Natural killer cell (primary cell): Measurements from ENCODE around the gene LMOD1. TPM values are rescaled to one million over a fixed set of nuclear protein-coding genes. Genes with fewer than 3 reads are reported as not detected.

Experiments used
- ATAC-seq, 3 donors: fragments of 150-1000 bp in 2 of 3; fragments of 200-7000 bp in 1 of 3; cut with Tn5 transposase; 1 replicate in 1 of 3; 2 replicates in 2 of 3; pipeline ENCODE4 v1.10.0; 2021; ENCODE audit warnings: mild to moderate bottlenecking in 2 of 3, moderate library complexity in 2 of 3
- DNase-seq, 2 donors: peaks; one replicate each; pipeline versions ENCODE4 v3.0.0 to v3.0.0-alpha.2; 2013 to 2021; ENCODE audit warnings: mixed read lengths in 1 of 2
- H3K27ac ChIP-seq: one replicate; pipeline ENCODE4 v1.5.1; 2013; ENCODE audit warnings: mild to moderate bottlenecking, low read length
- H3K27me3 ChIP-seq: one replicate; pipeline ENCODE4 v1.6.1; 2013; ENCODE audit warnings: low read length; ENCODE audit not compliant: control insufficient read depth, insufficient read depth
- H3K36me3 ChIP-seq: one replicate; pipeline ENCODE4 v1.6.1; 2013; ENCODE audit warnings: low read length; ENCODE audit not compliant: control insufficient read depth, insufficient read depth
- H3K4me1 ChIP-seq: one replicate; pipeline ENCODE4 v1.6.1; 2013; ENCODE audit warnings: low read length; ENCODE audit not compliant: control insufficient read depth, insufficient read depth
- H3K4me3 ChIP-seq: one replicate; pipeline ENCODE4 v1.5.1; 2013; ENCODE audit warnings: low read length
- H3K9me3 ChIP-seq: one replicate; pipeline ENCODE4 v1.6.1; 2013; ENCODE audit warnings: low read length; ENCODE audit not compliant: control insufficient read depth, insufficient read depth
- H3K27ac Mint-ChIP-seq, 2 donors: one replicate each; pipeline ENCODE4 v1.8.0; 2022; ENCODE audit warnings: mild to moderate bottlenecking in 2 of 2, mixed read lengths in 2 of 2, moderate library complexity in 1 of 2
- H3K27me3 Mint-ChIP-seq, 2 donors: one replicate each; pipeline ENCODE4 v1.8.0; 2022; ENCODE audit warnings: low read depth in 2 of 2, mixed read lengths in 2 of 2
- H3K36me3 Mint-ChIP-seq: one replicate; pipeline ENCODE4 v1.8.0; 2022; ENCODE audit warnings: mixed read lengths
- H3K4me1 Mint-ChIP-seq, 2 donors: one replicate each; pipeline ENCODE4 v1.8.0; 2022; ENCODE audit warnings: mixed read lengths in 2 of 2
- H3K4me3 Mint-ChIP-seq: one replicate; pipeline ENCODE4 v1.8.0; 2022; ENCODE audit warnings: mild to moderate bottlenecking, moderate library complexity, mixed read lengths
- H3K9me3 Mint-ChIP-seq, 2 donors: one replicate each; pipeline ENCODE4 v1.8.0; 2022; ENCODE audit warnings: mixed read lengths in 2 of 2
- WGBS: methylation state at CpG from one replicate; pipeline ENCODE4 v1.1.7; 2013; ENCODE audit warnings: missing lambda C conversion rate; ENCODE audit not compliant: insufficient coverage; 5-methylcytosine and 5-hydroxymethylcytosine counted together
- intact Hi-C: fragments of 100-400 bp; cut with micrococcal nuclease; formaldehyde crosslinking; loops from one replicate; pipeline ENCODE4 v1.14.2; 2022
- total RNA-seq, 4 donors: library from RNA; stranded (reverse); fragments of 120-200 nt in 1 of 4; gene quantifications; one replicate each; pipeline versions ENCODE4 v1.2.3 to v1.2.4, GENCODE V29; 2013 to 2022
- TF ChIP-seq, protein P1 (sequence below): fragments of 200-600 bp; IDR thresholded peaks from one replicate; pipeline ENCODE4 v1.8.0; 2022; ENCODE audit warnings: antibody characterized with exemption

Gene LMOD1
- total RNA-seq, 3 donors from 2014 or later (not counting 1 experiment from before 2014, with no cell fraction given), result not detected

- intact Hi-C loops, result no loop called here
- TF ChIP-seq, protein P1, sequence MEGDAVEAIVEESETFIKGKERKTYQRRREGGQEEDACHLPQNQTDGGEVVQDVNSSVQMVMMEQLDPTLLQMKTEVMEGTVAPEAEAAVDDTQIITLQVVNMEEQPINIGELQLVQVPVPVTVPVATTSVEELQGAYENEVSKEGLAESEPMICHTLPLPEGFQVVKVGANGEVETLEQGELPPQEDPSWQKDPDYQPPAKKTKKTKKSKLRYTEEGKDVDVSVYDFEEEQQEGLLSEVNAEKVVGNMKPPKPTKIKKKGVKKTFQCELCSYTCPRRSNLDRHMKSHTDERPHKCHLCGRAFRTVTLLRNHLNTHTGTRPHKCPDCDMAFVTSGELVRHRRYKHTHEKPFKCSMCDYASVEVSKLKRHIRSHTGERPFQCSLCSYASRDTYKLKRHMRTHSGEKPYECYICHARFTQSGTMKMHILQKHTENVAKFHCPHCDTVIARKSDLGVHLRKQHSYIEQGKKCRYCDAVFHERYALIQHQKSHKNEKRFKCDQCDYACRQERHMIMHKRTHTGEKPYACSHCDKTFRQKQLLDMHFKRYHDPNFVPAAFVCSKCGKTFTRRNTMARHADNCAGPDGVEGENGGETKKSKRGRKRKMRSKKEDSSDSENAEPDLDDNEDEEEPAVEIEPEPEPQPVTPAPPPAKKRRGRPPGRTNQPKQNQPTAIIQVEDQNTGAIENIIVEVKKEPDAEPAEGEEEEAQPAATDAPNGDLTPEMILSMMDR, result no peak
- Mint-ChIP-seq H3K36me3 (no peaks in the 10 kb centered on the region), H3K27me3 (peaks cover 0 to 6% of the 10 kb centered on the region in 2 donors), H3K27ac (no peak overlapping the region), H3K4me1 (peaks cover 5 to 10% of the 10 kb centered on the region in 2 donors), H3K9me3 (no peaks in the 10 kb centered on the region), H3K4me3 (no peak overlapping the region)
- no peaks in the 10 kb centered on the region for H3K9me3 ChIP-seq
- H3K4me1 ChIP-seq, result peaks cover 7% of the 10 kb centered on the region
- ATAC-seq (no peak), DNase-seq (no peak)
- H3K4me3 ChIP-seq, result no peak overlapping the region
- no peaks in the 10 kb centered on the region for H3K27me3 ChIP-seq
- no peak overlapping the region for H3K27ac ChIP-seq
- H3K36me3 ChIP-seq, result no peaks in the 10 kb centered on the region
- 85% methylated on average over 5 of the region's 5 CpGs for WGBS
Observed at GRCh38 chr1:201900476-201900875, 45.9 kb downstream of the LMOD1 start.

- TF ChIP-seq, protein P1, result no peak
- no peak overlapping the region for H3K4me3 ChIP-seq
- no peak for DNase-seq
- no peak overlapping the region for H3K27ac ChIP-seq
- no peaks in the 10 kb centered on the region for H3K27me3 ChIP-seq
- Mint-ChIP-seq H3K36me3 (no peaks in the 10 kb centered on the region), H3K4me3 (no peak overlapping the region), H3K4me1 (peaks cover 5 to 7% of the 10 kb centered on the region in 2 donors), H3K27me3 (peaks cover 0 to 6% of the 10 kb centered on the region in 2 donors), H3K9me3 (no peaks in the 10 kb centered on the region), H3K27ac (no peak overlapping the region)
- ATAC-seq, result no peak
- H3K4me1 ChIP-seq, result peaks cover 5% of the 10 kb centered on the region
- no peaks in the 10 kb centered on the region for H3K9me3 ChIP-seq
- no peaks in the 10 kb centered on the region for H3K36me3 ChIP-seq
- 86% methylated on average over 20 of the region's 20 CpGs for WGBS
- intact Hi-C loops, result no loop called here
Observed at GRCh38 chr1:201899683-201900429, 46.5 kb downstream of the LMOD1 start.

- H3K36me3 Mint-ChIP-seq, result no peaks in the 10 kb centered on the region
- ATAC-seq (no peak), DNase-seq (no peak)
- Histone ChIP-seq H3K4me1 (peaks cover 5% of the 10 kb centered on the region), H3K4me3 (no peak overlapping the region), H3K9me3 (no peaks in the 10 kb centered on the region), H3K27me3 (no peaks in the 10 kb centered on the region), H3K27ac (no peak overlapping the region), H3K36me3 (no peaks in the 10 kb centered on the region)
- intact Hi-C loops, result no loop called here
- WGBS, result 84% methylated on average over 4 of the region's 4 CpGs
- peaks cover 5 to 7% of the 10 kb centered on the region in 2 donors for H3K4me1 Mint-ChIP-seq
- TF ChIP-seq, protein P1, result no peak
- H3K9me3 Mint-ChIP-seq, result no peaks in the 10 kb centered on the region
- peaks cover 0 to 6% of the 10 kb centered on the region in 2 donors for H3K27me3 Mint-ChIP-seq
- H3K27ac Mint-ChIP-seq, result no peak overlapping the region
- no peak overlapping the region for H3K4me3 Mint-ChIP-seq
Observed at GRCh38 chr1:201898992-201899391, 47.4 kb downstream of the LMOD1 start.
